ENCODE data around the gene HSF2. TPM values are rescaled to one million over a fixed set of nuclear protein-coding genes. Genes with fewer than 3 reads are reported as not detected.

Gene HSF2
- total RNA-seq, 3 donors from 2014 or later: 15.2 to 19.1 (median 18.0) TPM

DNA sequence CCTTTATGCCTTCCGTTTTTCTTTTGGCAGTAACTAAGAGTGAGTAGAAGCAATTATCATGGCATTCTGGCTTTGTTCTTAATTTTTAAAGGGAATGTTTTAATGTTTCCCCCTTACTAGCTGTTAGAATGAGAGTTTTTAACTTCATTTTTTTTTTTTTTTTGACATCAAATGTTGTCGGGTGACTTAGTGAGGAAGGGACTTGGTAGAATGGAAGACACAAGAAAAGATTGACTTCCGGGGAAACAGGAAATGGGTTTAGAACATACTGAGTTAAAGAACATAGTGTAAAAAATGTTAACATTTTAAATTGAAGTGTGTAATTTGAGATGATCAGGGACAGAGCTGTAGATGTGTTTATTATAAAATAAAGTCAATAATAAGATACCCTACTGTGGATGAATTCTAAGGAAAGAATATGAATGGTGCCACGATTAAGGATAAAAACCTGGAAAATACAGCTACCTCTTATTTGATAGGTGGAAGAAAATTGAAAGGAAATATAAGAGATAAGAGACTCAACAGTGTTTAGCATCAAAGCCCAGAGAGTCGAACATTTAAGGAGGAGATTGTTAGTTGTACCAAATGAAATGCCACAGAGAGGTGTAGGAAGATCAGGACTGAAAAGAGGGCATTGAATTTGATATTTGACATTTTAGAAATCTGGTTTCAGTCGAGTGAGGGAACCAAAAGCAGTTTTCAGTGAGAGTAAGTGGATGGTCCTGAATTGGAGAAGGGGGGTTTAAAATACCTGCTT is 9.4 kb downstream of the HSF2 start:
- Mint-ChIP-seq H3K36me3 (ENCODE audit: insufficient read depth) (peaks cover 21% of the 10 kb centered on the region), H3K9me3 (no peaks in the 10 kb centered on the region)

DNA sequence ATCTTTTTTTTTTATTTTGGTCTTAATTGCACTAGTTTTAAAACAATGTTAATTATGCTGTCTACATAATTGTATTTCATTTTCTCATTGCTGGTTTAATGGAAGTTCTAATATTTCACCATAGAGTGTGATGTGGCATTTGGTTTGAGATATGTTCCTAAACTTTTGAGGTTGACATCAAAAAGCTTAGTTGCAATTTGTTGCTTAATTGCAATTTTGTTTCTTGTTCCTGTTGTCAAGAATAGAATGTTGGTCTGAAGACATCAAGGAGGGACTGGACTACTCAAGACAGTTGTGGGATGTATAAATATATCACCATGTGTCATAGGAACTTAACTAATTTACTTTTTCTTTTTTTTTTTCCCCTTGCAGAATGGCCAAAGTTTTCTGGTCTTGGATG is 12.5 kb downstream of the HSF2 start:
- Mint-ChIP-seq H3K4me3 (no peak overlapping the region), H3K27me3 (ENCODE audit: low read depth) (no peaks in the 10 kb centered on the region), H3K4me1 (ENCODE audit: low read depth) (peaks cover 50% of the 10 kb centered on the region), H3K9me3 (no peaks in the 10 kb centered on the region), H3K36me3 (ENCODE audit: insufficient read depth) (peaks cover 32% of the 10 kb centered on the region)
- DNase-seq: no peak
- no peak for ATAC-seq

More for the DNA sequence above, 9.4 kb downstream of the HSF2 start:
- Mint-ChIP-seq H3K4me3 (peak overlapping the region; percentile 75), H3K27me3 (ENCODE audit: low read depth) (no peaks in the 10 kb centered on the region), H3K4me1 (ENCODE audit: low read depth) (peaks cover 73% of the 10 kb centered on the region)
- ATAC-seq: peak in 1 of 2 donors; percentile 56
- DNase-seq: no peak

DNA sequence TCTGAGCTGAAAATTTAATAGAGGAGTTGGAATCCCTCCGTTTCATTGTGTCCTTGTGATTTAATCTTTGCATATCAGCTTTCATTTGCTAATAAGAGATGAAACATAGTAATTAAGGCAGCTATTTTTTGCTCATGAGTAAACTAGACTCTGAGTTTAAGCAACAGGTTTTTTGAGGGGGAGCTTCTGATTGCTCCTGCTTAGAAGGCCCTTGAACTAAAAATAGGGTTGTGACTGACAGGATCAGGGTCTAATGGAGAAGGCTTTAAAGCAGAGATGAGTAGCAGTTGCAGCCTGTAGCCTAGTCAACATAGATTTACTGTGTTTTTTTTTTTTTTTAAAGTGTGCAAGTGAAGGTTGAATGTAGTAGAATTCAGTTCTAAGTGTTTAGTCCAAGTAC is 17.4 kb downstream of the HSF2 start:
- Mint-ChIP-seq H3K9me3 (no peaks in the 10 kb centered on the region), H3K27me3 (ENCODE audit: low read depth) (no peaks in the 10 kb centered on the region), H3K4me1 (ENCODE audit: low read depth) (peaks cover 8% of the 10 kb centered on the region), H3K4me3 (no peak overlapping the region), H3K36me3 (ENCODE audit: insufficient read depth) (peaks cover 32% of the 10 kb centered on the region)
- no peak for DNase-seq
- ATAC-seq: no peak

DNA sequence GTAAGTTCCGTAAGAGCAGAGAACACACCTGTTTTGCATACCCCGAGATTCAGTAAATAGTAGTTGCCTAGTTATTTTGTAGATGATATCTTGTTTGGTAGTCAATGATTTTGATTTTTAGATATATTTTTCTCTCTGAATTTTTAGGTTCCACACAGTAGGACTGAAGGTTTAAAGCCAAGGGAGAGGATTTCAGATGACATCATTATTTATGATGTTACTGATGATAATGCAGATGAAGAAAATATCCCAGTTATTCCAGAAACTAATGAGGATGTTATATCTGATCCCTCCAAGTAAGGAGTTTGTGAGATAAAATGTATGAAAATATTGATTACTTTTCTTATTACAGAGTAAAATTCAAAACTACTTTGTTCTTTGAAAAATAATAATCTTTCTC is 22.6 kb downstream of the HSF2 start:
- Mint-ChIP-seq H3K9me3 (no peaks in the 10 kb centered on the region), H3K36me3 (ENCODE audit: insufficient read depth) (peaks cover 41% of the 10 kb centered on the region), H3K4me3 (no peak overlapping the region), H3K27me3 (ENCODE audit: low read depth) (no peaks in the 10 kb centered on the region), H3K4me1 (ENCODE audit: low read depth) (peaks cover 2% of the 10 kb centered on the region)
- ATAC-seq (no peak), DNase-seq (no peak)

DNA sequence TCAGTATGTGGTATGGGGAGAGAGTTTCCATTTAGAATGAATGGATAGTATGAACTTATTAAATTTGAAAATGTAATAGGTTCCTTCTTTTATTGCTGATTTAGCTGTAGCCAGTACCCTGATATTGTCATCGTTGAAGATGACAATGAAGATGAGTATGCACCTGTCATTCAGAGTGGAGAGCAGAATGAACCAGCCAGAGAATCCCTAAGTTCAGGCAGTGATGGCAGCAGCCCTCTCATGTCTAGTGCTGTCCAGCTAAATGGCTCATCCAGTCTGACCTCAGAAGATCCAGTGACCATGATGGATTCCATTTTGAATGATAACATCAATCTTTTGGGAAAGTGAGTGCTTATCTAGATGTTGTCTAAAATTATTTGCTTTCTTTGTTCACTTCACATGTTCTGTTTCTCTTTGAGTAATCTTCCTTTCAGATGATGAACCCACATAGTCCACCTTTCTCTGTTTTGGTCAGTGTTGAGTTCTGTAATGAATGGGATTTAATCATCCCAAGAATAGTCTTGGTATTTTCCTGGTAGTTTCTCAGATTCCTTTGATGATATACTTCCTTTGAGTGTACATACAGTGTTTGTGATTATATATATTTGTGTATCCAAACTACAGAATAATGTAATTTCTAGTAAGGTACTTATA is 23.3 kb downstream of the HSF2 start:
- Mint-ChIP-seq H3K27me3 (ENCODE audit: low read depth) (no peaks in the 10 kb centered on the region), H3K36me3 (ENCODE audit: insufficient read depth) (peaks cover 43% of the 10 kb centered on the region), H3K4me1 (ENCODE audit: low read depth) (peaks cover 3% of the 10 kb centered on the region), H3K4me3 (no peak overlapping the region), H3K9me3 (no peaks in the 10 kb centered on the region)
- ATAC-seq: peak in 1 of 2 donors; percentile 41
- no peak for DNase-seq

DNA sequence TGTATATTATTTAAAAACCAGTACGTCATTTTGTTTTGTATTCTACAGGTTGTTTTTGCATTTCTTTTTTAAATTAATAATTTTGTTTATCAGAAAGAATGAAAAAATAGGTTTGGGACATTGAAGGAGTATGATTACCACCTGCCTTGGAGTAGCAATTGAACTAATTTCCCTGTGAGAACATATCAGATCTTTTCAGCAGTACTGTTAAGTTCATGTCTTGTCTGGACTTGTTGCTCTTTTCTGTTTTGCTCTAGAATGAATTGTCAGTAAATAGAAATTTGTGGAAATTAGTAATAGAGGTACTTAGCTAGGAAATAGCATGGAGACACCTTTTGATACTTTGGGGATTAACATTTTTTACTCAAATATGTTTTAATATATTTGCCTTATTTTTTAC is 24.3 kb downstream of the HSF2 start:
- Mint-ChIP-seq H3K27me3 (ENCODE audit: low read depth) (no peaks in the 10 kb centered on the region), H3K4me3 (no peak overlapping the region), H3K9me3 (no peaks in the 10 kb centered on the region), H3K36me3 (ENCODE audit: insufficient read depth) (peaks cover 46% of the 10 kb centered on the region), H3K4me1 (ENCODE audit: low read depth) (peaks cover 3% of the 10 kb centered on the region)
- no peak for DNase-seq
- ATAC-seq: no peak

DNA sequence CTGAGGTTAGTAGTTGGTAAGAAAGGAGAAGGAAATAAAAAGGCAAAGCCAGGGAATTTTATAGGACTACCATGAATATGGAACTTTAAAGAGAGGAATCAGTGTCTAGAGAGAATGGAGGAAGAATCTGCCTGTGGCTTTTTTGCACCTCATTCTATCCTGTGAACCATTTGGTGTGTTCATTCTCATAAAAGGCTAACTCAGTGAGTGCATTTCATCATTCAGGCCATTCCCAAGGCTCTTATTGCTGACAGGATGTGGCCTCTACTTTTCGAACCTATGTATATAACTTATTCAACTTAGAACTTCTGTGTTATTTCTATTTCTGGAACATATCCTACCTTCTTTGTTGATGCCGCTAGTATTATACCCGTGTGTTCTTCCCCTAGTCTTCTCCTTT is 27.1 kb downstream of the HSF2 start:
- ATAC-seq: no peak
- peaks cover 53% of the 10 kb centered on the region for H3K36me3 Mint-ChIP-seq (ENCODE audit: insufficient read depth)

DNA sequence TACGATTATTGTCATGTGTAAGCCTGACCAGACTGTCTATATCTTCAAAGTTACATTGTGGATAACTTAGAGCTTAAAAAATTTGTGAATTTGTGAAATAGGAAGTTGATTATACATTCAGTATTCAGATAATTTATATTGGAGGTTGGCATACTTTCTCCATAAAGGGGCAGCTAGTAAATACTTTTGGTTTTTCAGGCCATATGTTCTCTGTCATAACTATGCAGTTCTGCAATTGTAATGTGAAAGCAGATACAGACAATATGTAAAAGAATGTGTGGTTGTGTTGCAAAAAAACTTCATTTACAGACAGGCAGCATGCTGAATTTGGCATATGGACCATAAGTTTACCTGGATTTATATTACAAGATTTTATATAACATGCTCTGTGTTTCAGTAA is 29.3 kb downstream of the HSF2 start:
- H3K9me3 Mint-ChIP-seq: no peaks in the 10 kb centered on the region
- H3K4me1 Mint-ChIP-seq (ENCODE audit: low read depth): peaks cover 8% of the 10 kb centered on the region
- peaks cover 54% of the 10 kb centered on the region for H3K36me3 Mint-ChIP-seq (ENCODE audit: insufficient read depth)
- no peak overlapping the region for H3K4me3 Mint-ChIP-seq
- no peak for DNase-seq
- no peak for ATAC-seq
- no peaks in the 10 kb centered on the region for H3K27me3 Mint-ChIP-seq (ENCODE audit: low read depth)

More for the DNA sequence above, 27.1 kb downstream of the HSF2 start:
- Mint-ChIP-seq H3K4me1 (ENCODE audit: low read depth) (peaks cover 3% of the 10 kb centered on the region), H3K4me3 (no peak overlapping the region), H3K27me3 (ENCODE audit: low read depth) (no peaks in the 10 kb centered on the region), H3K9me3 (no peaks in the 10 kb centered on the region)
- DNase-seq: no peak

DNA sequence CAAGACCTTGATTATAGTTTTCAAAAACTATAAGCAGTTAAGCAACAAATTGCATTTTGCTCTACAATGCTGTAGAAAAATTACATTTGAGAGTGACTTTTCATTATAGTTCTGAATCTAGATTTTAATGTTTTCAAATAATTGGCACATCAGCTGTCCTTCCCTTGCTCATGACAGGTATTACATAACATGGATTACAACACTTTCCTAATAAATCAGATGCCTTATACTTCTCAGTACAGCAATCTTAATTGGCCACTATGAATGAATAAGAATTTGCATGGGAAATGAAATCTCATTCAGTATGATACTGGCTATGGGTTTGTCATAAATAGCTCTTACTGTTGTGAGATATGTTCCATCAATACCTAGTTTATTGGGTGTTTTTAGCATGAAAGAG is 29.9 kb downstream of the HSF2 start:
- Mint-ChIP-seq H3K36me3 (ENCODE audit: insufficient read depth) (peaks cover 50% of the 10 kb centered on the region), H3K27me3 (ENCODE audit: low read depth) (no peaks in the 10 kb centered on the region), H3K9me3 (no peaks in the 10 kb centered on the region), H3K4me3 (no peak overlapping the region), H3K4me1 (ENCODE audit: low read depth) (peaks cover 8% of the 10 kb centered on the region)
- DNase-seq (no peak), ATAC-seq (no peak)

DNA sequence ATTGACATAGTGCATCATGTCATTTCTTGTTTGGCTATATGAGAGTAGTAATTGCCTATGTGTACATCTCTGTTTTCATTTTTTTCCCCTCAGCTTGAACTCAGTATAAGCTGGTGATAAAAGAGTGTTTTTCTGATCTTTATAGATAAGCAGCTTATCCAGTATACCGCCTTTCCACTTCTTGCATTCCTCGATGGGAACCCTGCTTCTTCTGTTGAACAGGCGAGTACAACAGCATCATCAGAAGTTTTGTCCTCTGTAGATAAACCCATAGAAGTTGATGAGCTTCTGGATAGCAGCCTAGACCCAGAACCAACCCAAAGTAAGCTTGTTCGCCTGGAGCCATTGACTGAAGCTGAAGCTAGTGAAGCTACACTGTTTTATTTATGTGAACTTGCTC is 32.3 kb downstream of the HSF2 start:
- ATAC-seq (no peak), DNase-seq (no peak)
- H3K4me3 Mint-ChIP-seq: no peak overlapping the region
- peaks cover 34% of the 10 kb centered on the region for H3K36me3 Mint-ChIP-seq (ENCODE audit: insufficient read depth)
- peaks cover 8% of the 10 kb centered on the region for H3K4me1 Mint-ChIP-seq (ENCODE audit: low read depth)
- no peaks in the 10 kb centered on the region for H3K27me3 Mint-ChIP-seq (ENCODE audit: low read depth)
- no peaks in the 10 kb centered on the region for H3K9me3 Mint-ChIP-seq

DNA sequence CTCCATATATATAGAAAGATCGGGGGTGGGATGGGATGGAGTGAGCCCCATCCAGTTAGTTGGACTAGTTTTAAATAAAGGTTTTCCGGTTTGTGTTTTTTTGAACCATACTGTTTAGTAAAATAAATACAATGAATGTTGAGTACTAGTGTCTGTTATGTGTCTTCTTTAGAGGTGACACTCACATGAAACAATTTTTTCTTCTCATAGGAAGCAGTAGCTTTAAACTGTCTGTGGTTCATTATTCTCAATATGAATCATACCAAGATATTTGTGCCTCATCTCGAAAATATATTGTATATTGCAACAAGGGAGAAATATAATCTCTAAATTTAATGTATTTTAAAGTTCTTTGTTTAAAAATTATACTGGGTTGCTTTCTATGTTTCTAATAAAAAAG is 33.4 kb downstream of the HSF2 start:
- Mint-ChIP-seq H3K27me3 (ENCODE audit: low read depth) (no peaks in the 10 kb centered on the region), H3K4me1 (ENCODE audit: low read depth) (peaks cover 5% of the 10 kb centered on the region), H3K9me3 (peaks cover under 1% of the 10 kb centered on the region), H3K36me3 (ENCODE audit: insufficient read depth) (peaks cover 38% of the 10 kb centered on the region), H3K4me3 (no peak overlapping the region)
- peak; percentile 40 to 63 for ATAC-seq
- DNase-seq: no peak

DNA sequence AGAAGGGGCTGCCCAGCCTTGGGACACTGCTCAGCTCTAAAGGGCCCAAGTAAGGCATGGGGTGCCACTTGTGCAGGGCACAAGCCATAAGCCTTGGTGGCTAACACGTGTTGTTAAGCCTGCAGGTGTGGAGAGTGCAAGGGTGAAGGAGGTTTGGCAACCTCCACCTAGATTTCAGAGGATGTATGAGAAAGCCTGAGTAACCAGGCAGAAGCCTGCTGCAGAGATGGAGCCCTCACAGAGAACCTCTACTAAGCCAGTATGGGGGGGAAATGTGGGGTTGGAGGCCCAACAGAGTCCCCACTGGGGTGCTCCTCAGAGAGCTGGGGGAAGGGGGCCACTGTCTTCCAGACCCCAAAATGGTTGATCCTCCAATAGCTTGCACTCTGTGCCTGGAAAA is 39.5 kb downstream of the HSF2 start:
- Mint-ChIP-seq H3K4me1 (ENCODE audit: low read depth) (peaks cover 2% of the 10 kb centered on the region), H3K27me3 (ENCODE audit: low read depth) (no peaks in the 10 kb centered on the region), H3K4me3 (no peak overlapping the region), H3K9me3 (peaks cover 25% of the 10 kb centered on the region), H3K36me3 (ENCODE audit: insufficient read depth) (peaks cover 58% of the 10 kb centered on the region)
- DNase-seq (no peak), ATAC-seq (no peak)

DNA sequence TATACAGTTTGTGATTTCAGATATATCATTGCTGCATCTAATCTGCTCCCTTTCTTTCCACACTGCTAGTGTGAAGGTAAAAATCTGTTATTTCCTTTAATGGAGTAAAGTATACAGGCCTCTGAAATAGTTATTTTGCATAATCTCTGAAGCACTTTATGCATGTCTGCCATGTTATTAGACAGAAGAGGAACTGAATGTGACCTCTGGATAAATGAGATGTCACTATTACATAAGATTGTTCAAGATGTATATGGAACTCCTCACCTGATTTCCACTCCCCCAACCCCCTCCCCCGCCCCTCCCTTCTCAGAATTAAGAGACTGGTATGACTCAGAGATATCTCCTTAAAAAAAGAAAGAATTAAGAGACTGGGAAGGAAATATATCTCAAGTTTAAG is 45.8 kb downstream of the HSF2 start:
- Mint-ChIP-seq H3K27me3 (ENCODE audit: low read depth) (no peaks in the 10 kb centered on the region), H3K9me3 (peaks cover 3% of the 10 kb centered on the region), H3K36me3 (ENCODE audit: insufficient read depth) (peaks cover 46% of the 10 kb centered on the region)

DNA sequence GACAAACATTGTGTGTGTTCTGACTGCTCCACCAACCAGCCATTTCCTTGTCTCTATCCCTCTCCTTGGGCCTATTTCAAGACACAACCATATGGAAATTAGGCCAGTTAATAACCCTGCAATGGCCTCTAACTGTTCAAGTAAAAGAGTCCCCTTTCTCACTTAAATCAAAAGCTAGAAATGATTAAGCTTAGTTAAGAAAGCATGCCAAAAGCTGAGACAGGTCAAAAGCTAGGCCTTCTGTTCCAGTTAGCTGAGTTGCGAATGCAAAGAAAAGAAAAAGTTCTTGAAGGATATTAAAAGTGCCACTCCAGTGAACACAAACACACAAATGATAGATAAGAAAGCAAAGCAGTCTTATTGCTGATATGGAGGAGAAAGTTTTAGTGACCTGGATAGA is 49.6 kb downstream of the HSF2 start:
- DNase-seq (no peak), ATAC-seq (no peak)
- Mint-ChIP-seq H3K27me3 (ENCODE audit: low read depth) (no peaks in the 10 kb centered on the region), H3K36me3 (ENCODE audit: insufficient read depth) (peaks cover 46% of the 10 kb centered on the region), H3K4me3 (no peak overlapping the region), H3K4me1 (ENCODE audit: low read depth) (peaks cover 14% of the 10 kb centered on the region), H3K9me3 (no peaks in the 10 kb centered on the region)

More for the DNA sequence above, 45.8 kb downstream of the HSF2 start:
- peaks cover 8% of the 10 kb centered on the region for H3K4me1 Mint-ChIP-seq (ENCODE audit: low read depth)
- no peak overlapping the region for H3K4me3 Mint-ChIP-seq
- no peak for DNase-seq
- ATAC-seq: no peak

DNA sequence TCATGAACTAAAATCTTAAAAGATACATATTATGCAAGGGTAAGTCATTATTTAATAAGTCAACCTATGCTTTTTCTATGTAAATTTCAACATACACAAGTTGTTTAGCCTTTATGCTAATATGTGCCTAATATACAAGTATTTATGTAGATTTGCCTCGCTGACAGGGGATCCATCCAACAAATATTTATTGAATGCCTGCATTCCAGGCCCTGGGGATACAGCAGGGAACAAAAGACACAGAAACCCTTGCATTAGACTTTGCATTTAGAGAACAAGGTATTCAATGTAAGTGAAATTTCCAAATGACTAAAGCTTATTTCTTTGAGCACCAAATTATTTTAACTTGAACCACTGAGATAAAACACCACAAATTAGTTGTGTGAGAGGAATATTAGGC is 53.1 kb downstream of the HSF2 start:
- peaks cover 32% of the 10 kb centered on the region for H3K4me1 Mint-ChIP-seq (ENCODE audit: low read depth)
- H3K4me3 Mint-ChIP-seq: no peak overlapping the region
- DNase-seq: no peak
- H3K36me3 Mint-ChIP-seq (ENCODE audit: insufficient read depth): peaks cover 51% of the 10 kb centered on the region
- ATAC-seq: no peak
- no peaks in the 10 kb centered on the region for H3K27me3 Mint-ChIP-seq (ENCODE audit: low read depth)
- no peaks in the 10 kb centered on the region for H3K9me3 Mint-ChIP-seq

Measured in activated T-cell treated with anti-CD3 and anti-CD28 coated beads, Interleukin-2, amount 50 U/mL, for 4 hours (primary cell).